ENCODE data around the gene ESR1.

GRCh38 chr6:152117156-152118133, 310.0 kb downstream of the ESR1 start:
- TF ChIP-seq POLR2AphosphoS5 (IDR thresholded peaks at IDR 0.05) (no peak), CTCF (IDR thresholded peaks at IDR 0.05) (no peak)

Data from upper lobe of left lung (tissue), 4 donors.